ENCODE measurements around the gene ALOX12. TPM values are rescaled to one million over a fixed set of nuclear protein-coding genes. Genes with fewer than 3 reads are reported as not detected.
"Not testable (repeated sequence)": the region's sequence is repeated elsewhere in the genome, so short reads cannot be mapped to it uniquely, and the experiment has no call there.

Gene ALOX12, protein sequence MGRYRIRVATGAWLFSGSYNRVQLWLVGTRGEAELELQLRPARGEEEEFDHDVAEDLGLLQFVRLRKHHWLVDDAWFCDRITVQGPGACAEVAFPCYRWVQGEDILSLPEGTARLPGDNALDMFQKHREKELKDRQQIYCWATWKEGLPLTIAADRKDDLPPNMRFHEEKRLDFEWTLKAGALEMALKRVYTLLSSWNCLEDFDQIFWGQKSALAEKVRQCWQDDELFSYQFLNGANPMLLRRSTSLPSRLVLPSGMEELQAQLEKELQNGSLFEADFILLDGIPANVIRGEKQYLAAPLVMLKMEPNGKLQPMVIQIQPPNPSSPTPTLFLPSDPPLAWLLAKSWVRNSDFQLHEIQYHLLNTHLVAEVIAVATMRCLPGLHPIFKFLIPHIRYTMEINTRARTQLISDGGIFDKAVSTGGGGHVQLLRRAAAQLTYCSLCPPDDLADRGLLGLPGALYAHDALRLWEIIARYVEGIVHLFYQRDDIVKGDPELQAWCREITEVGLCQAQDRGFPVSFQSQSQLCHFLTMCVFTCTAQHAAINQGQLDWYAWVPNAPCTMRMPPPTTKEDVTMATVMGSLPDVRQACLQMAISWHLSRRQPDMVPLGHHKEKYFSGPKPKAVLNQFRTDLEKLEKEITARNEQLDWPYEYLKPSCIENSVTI
- 1 to 10 TPM in 6 of 7 donors, under 1 TPM in 1; 0.79 to 2.5 (median 1.4) TPM for total RNA-seq
- under 1 TPM; 0.15 to 0.35 (median 0.30) TPM for polyA plus RNA-seq
- long read RNA-seq, donor 1, partial matches to known transcripts, result 0 of 1 reads
- long read RNA-seq, donor 1, other reads (novel, unspliced or antisense), result 0 of 1 reads
- long read RNA-seq, donor 2, partial matches to known transcripts, result 0 of 1 reads
- long read RNA-seq, donor 2, other reads (novel, unspliced or antisense), result 0 of 1 reads

DNA sequence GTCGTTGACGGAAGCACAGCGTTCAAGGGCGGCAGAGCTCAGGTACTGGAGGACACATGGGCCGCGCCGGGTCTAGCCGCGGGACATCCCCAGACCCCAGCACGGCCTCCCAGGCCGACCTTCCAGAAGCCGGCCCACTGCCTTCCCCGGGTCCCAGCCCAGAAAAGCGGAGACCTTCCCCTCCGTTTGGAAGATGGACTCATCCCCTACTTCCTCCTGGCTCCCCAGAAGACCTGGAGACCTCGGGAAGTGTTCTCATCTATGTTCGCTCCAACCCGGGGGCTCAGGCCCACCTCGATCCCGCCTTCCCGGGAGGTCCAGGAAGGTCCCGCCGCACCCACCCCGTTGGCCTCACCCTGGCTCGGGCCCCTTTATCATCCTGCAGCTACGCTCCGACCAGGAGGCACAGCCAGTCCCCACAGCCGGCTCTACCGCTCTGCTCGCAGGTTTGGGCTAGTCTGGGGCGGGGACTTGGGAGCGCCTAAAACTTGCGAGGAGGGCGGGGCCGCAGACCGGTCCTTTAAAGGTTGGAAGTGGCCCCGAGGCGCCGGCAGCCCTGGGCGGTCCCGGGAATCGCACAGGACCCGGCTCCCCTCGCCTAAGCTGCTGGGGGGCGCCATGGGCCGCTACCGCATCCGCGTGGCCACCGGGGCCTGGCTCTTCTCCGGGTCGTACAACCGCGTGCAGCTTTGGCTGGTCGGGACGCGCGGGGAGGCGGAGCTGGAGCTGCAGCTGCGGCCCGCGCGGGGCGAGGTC lies at the start of gene ALOX12:
Gene ALOX12, plus strand, starts transcription at position 550 of the 756 bp plus-strand sequence. Its CDS starts 69 bp downstream, at position 619.
- no peaks in the 10 kb centered on the region for H3K9me3 ChIP-seq
- intact Hi-C loops (cut with DNase I; ENCODE audit: low total_unique reads), result loop anchor here (10.0 kb wide), 1 partner anchor 151 kb away; no protein-coding TSS in a partner anchor

DNA sequence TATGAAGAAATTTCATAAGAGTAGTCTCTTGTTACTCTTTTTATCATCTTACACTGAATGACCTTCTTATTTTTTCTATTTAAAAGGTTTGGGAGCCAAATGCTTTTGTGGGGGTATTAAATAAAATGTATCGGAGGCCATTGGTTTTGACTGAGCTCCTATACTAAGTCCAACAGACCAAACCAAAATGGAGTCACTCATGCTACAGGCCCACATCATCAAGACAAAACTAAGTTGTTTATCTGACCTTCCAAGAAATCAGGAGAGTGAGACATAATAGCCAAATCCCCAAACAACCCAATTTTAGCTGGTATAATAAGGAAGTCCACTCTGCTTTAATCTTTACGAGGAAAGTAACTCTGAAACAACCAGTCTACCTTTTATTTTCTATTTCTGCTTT lies 48.1 kb upstream of the ALOX12 start:
- intact Hi-C loops (cut with DNase I; ENCODE audit: low total_unique reads), result no loop called here
- Histone ChIP-seq H3K27me3 (replicated peaks in 1 of 7) (no peaks in the 10 kb centered on the region), H3K27ac (no peak overlapping the region), H3K9me3 (no peaks in the 10 kb centered on the region), H3K4me3 (no peak overlapping the region), H3K36me3 (no peaks in the 10 kb centered on the region), H3K4me1 (peaks cover 0 to 19% (median 0%) of the 10 kb centered on the region in 6 donors)
- TF ChIP-seq POLR2A (IDR thresholded peaks at IDR 0.05), result no peak
- TF ChIP-seq POLR2AphosphoS5 (IDR thresholded peaks at IDR 0.05), result no peak
- TF ChIP-seq, protein P1, sequence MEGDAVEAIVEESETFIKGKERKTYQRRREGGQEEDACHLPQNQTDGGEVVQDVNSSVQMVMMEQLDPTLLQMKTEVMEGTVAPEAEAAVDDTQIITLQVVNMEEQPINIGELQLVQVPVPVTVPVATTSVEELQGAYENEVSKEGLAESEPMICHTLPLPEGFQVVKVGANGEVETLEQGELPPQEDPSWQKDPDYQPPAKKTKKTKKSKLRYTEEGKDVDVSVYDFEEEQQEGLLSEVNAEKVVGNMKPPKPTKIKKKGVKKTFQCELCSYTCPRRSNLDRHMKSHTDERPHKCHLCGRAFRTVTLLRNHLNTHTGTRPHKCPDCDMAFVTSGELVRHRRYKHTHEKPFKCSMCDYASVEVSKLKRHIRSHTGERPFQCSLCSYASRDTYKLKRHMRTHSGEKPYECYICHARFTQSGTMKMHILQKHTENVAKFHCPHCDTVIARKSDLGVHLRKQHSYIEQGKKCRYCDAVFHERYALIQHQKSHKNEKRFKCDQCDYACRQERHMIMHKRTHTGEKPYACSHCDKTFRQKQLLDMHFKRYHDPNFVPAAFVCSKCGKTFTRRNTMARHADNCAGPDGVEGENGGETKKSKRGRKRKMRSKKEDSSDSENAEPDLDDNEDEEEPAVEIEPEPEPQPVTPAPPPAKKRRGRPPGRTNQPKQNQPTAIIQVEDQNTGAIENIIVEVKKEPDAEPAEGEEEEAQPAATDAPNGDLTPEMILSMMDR (IDR thresholded peaks at IDR 0.05 in 8 of 11, conservative IDR thresholded peaks at IDR 0.05 in 3 of 11), result no peak
- WGBS, 5 donors, result 74 to 85% (median 77%) methylated on average over 2 of the region's 2 CpGs
- no peak for DNase-seq

More for the DNA sequence above, at the start of gene ALOX12:
- Histone ChIP-seq H3K36me3 (peaks cover 2 to 51% (median 34%) of the 10 kb centered on the region in 6 donors), H3K27ac (no peak within 1 kb of the TSS), H3K27me3 (replicated peaks in 1 of 7) (no peaks in the 10 kb centered on the region), H3K4me1 (peaks cover 0 to 20% (median 12%) of the 10 kb centered on the region in 6 donors), H3K4me3 (peak within 1 kb of the TSS in 4 of 8 donors; percentile 4 to 42 (median 22))
- 34 to 51% (median 38%) methylated on average over 38 to 64 of the region's 64 CpGs for WGBS, 5 donors
- TF ChIP-seq POLR2A (IDR thresholded peaks at IDR 0.05), result no peak
- TF ChIP-seq POLR2AphosphoS5 (IDR thresholded peaks at IDR 0.05), result peak in 2 of 3 donors; percentile 34 to 65
- no peak for DNase-seq

DNA sequence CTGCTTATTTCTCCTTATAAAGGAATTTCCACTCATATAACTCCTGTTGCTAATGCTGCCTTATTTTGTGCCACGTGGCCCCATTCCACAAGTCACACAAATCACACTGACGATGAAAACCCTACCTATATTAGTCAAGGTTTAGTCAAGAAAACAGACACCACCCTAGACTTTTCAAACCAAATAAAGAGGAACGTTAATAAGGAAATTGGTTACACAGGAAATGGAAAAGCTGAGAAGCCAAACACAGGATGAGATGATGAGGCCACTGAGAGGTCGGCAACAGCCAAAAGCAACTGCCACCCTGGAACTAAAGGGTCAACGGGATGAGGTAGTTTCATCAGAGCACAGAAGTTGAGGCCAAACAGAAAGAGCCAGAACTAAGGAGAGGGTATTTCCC lies 47.3 kb upstream of the ALOX12 start:
- no peaks in the 10 kb centered on the region for H3K36me3 ChIP-seq
- DNase-seq, result no peak
- H3K9me3 ChIP-seq, result no peaks in the 10 kb centered on the region
- no peak overlapping the region for H3K27ac ChIP-seq
- TF ChIP-seq POLR2AphosphoS5 (IDR thresholded peaks at IDR 0.05), result no peak
- no peak for TF ChIP-seq POLR2A (IDR thresholded peaks at IDR 0.05)
- TF ChIP-seq, protein P1 (IDR thresholded peaks at IDR 0.05 in 8 of 11, conservative IDR thresholded peaks at IDR 0.05 in 3 of 11), result no peak
- intact Hi-C loops (cut with DNase I; ENCODE audit: low total_unique reads), result no loop called here
- WGBS, 5 donors, result 11 to 26% (median 19%) methylated on average over 5 of the region's 5 CpGs
- H3K27me3 ChIP-seq (replicated peaks in 1 of 7), result no peaks in the 10 kb centered on the region
- peaks cover 0 to 12% (median 0%) of the 10 kb centered on the region in 6 donors for H3K4me1 ChIP-seq
- no peak overlapping the region for H3K4me3 ChIP-seq

DNA sequence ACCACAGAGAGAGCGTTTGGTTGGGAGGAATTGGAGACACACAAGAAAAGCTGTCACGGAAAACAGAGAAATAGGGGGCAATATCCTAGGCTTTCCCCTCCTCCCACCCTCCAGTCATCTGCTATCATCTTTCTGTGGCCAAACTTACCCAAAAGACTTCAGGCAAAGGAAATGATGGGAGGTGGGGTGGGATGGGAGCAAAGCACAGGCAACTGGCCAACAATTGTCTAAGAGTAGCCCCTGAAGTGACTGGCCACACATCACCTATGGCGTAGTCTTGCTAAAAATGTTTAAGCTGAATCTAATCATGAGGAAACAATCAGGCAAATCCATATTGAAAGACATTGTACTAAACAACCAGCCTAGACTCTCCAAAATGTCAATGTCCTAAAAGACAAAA lies 46.9 kb upstream of the ALOX12 start:
- Histone ChIP-seq H3K9me3 (no peaks in the 10 kb centered on the region), H3K27ac (no peak overlapping the region), H3K27me3 (replicated peaks in 1 of 7) (no peaks in the 10 kb centered on the region), H3K4me1 (peaks cover 0 to 12% (median 0%) of the 10 kb centered on the region in 6 donors), H3K4me3 (no peak overlapping the region), H3K36me3 (no peaks in the 10 kb centered on the region)
- no peak for DNase-seq
- TF ChIP-seq POLR2AphosphoS5 (IDR thresholded peaks at IDR 0.05) (no peak), POLR2A (IDR thresholded peaks at IDR 0.05) (no peak)
- TF ChIP-seq, protein P1 (IDR thresholded peaks at IDR 0.05 in 8 of 11, conservative IDR thresholded peaks at IDR 0.05 in 3 of 11), result no peak
- 58 to 82% (median 62%) methylated on average over 3 of the region's 3 CpGs for WGBS, 5 donors
- intact Hi-C loops (cut with DNase I; ENCODE audit: low total_unique reads), result no loop called here

DNA sequence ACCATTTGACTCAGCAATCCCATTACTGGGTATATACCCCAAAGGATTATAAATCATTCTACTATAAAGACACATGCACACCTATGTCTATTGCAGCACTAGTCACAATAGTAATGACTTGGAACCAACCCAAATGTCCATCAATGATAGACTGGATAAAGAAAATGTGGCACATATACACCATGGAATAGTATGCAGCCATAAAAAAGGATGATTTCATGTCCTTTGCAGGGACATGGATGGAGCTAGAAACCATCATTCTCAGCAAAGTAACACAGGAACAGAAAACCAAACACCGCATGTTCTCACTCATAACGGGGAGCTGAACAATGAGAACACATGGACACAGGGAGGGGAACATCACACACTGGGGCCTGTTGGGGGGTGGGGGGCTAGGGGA lies 44.9 kb upstream of the ALOX12 start:
- H3K4me3 ChIP-seq; intact Hi-C loops (cut with DNase I; ENCODE audit: low total_unique reads); H3K27ac ChIP-seq; H3K36me3 ChIP-seq; H3K9me3 ChIP-seq; H3K27me3 ChIP-seq (replicated peaks in 1 of 7); DNase-seq: not testable (repeated sequence)
- H3K4me1 ChIP-seq, result peaks cover 0 to 12% (median 0%) of the 10 kb centered on the region in 6 donors
- 94 to 97% (median 95%) methylated on average over 2 of the region's 2 CpGs for WGBS, 5 donors

Data from spleen (tissue), 13 donors.